Measurements from ENCODE around the gene TAF3.

GRCh38 chr10:8037199-8037801 is 219.0 kb downstream of the TAF3 start:
- TF ChIP-seq POLR2AphosphoS5 (IDR thresholded peaks at IDR 0.05) (no peak), POLR2A (IDR thresholded peaks at IDR 0.05) (no peak), CTCF (IDR thresholded peaks at IDR 0.05) (no peak)

All from stomach (tissue), 4 donors.